T-cell (primary cell): ENCODE measurements around the gene AGAP1. TPM values are rescaled to one million over a fixed set of nuclear protein-coding genes. Genes with fewer than 3 reads are reported as not detected.

ENCODE experiments used
- ATAC-seq, 4 experiments: fragments of 200-7000 bp in 3 of 4; fragments of 150-1000 bp in 1 of 4; cut with Tn5 transposase; replicated peaks in 1 of 4; 1 replicate in 3 of 4; 2 replicates in 1 of 4; pipeline ENCODE4 v1.10.0; 2021; ENCODE audit warnings: moderate library complexity in 3 of 4, mild to moderate bottlenecking in 2 of 4, moderate number of reproducible peaks in 1 of 4
- CTCF ChIA-PET, 2 donors: fragments of 300-600 bp; sonication (Branson Sonifier 250); formaldehyde crosslinking; loops; one replicate each; lab custom pipeline; 2022; ENCODE audit warnings: antibody characterized with exemption in 2 of 2; lab: Charles Lee
- POLR2A ChIA-PET, 2 donors: fragments of 300-600 bp; sonication (Branson Sonifier 250); formaldehyde crosslinking; loops; one replicate each; lab custom pipeline; 2022; ENCODE audit warnings: antibody characterized with exemption in 2 of 2; lab: Charles Lee
- DNase-seq, 35 experiments: peaks; one replicate each; pipeline versions ENCODE4 v3.0.0 to v3.0.0-alpha.2; 2013 to 2023
- H3K27ac ChIP-seq: one replicate; pipeline ENCODE4 v1.5.1; 2013; ENCODE audit warnings: low read length
- H3K27me3 ChIP-seq, 2 experiments: replicated peaks in 1 of 2; 1 replicate in 1 of 2; 2 replicates in 1 of 2; pipeline versions ENCODE4 v1.6.1 to v1.7.0; 2013; ENCODE audit warnings: low read length in 1 of 2, mixed read lengths in 1 of 2; ENCODE audit not compliant: control insufficient read depth in 2 of 2, insufficient read depth in 2 of 2; ENCODE audit errors: extremely low read depth in 1 of 2
- H3K36me3 ChIP-seq, 2 donors: 1 replicate in 1 of 2; 2 replicates in 1 of 2; pipeline versions ENCODE4 v1.6.1 to v1.7.0; 2013; ENCODE audit warnings: low read length in 1 of 2; ENCODE audit not compliant: control insufficient read depth in 2 of 2, insufficient read depth in 1 of 2; ENCODE audit errors: extremely low read depth in 1 of 2
- H3K4me1 ChIP-seq, 2 experiments: 1 replicate in 1 of 2; 2 replicates in 1 of 2; pipeline versions ENCODE4 v1.6.1 to v1.7.0; 2013; ENCODE audit warnings: low read length in 2 of 2, mixed read lengths in 1 of 2; ENCODE audit not compliant: insufficient read depth in 2 of 2, control insufficient read depth in 1 of 2; ENCODE audit errors: extremely low read depth in 1 of 2
- H3K4me3 ChIP-seq, 2 donors: 1 replicate in 1 of 2; 2 replicates in 1 of 2; pipeline versions ENCODE4 v1.5.1 to v1.7.0; 2013; ENCODE audit warnings: mild to moderate bottlenecking in 2 of 2, low read length in 1 of 2, moderate library complexity in 1 of 2; ENCODE audit not compliant: control insufficient read depth in 1 of 2; ENCODE audit errors: extremely low read depth in 1 of 2
- H3K9me3 ChIP-seq: 2 replicates; pipeline ENCODE4 v1.7.0; 2013
- H3K27ac Mint-ChIP-seq, 2 donors: one replicate each; pipeline ENCODE4 v1.8.0; 2020 to 2021; ENCODE audit warnings: mild to moderate bottlenecking in 2 of 2, mixed read lengths in 2 of 2
- H3K27me3 Mint-ChIP-seq, 2 donors: one replicate each; pipeline ENCODE4 v1.8.0; 2021 to 2022; ENCODE audit warnings: mixed read lengths in 2 of 2
- H3K36me3 Mint-ChIP-seq: one replicate; pipeline ENCODE4 v1.8.0; 2021; ENCODE audit warnings: mixed read lengths
- H3K4me1 Mint-ChIP-seq, 3 donors: one replicate each; pipeline ENCODE4 v1.8.0; 2020 to 2022; ENCODE audit warnings: mixed read lengths in 3 of 3, mild to moderate bottlenecking in 1 of 3
- H3K4me3 Mint-ChIP-seq, 3 donors: one replicate each; pipeline ENCODE4 v1.8.0; 2020 to 2022; ENCODE audit warnings: mild to moderate bottlenecking in 3 of 3, mixed read lengths in 3 of 3, moderate library complexity in 3 of 3
- H3K9me3 Mint-ChIP-seq, 3 donors: one replicate each; pipeline ENCODE4 v1.8.0; 2020 to 2022; ENCODE audit warnings: mixed read lengths in 3 of 3
- WGBS: methylation state at CpG from one replicate; pipeline ENCODE4 v1.1.5; 2013; ENCODE audit warnings: missing lambda C conversion rate; ENCODE audit not compliant: insufficient coverage; 5-methylcytosine and 5-hydroxymethylcytosine counted together
- total RNA-seq, 35 experiments: library from RNA in 6 of 35; stranded (reverse) in 6 of 35; fragments of 120-200 nt in 1 of 35; gene quantifications; one replicate each; pipeline versions ENCODE4 v1.2.1 to v1.2.4 and lab custom pipeline; 2013 to 2026

The AGAP1 gene
- total RNA-seq, 5 donors from 2014 or later (not counting 1 experiment from before 2014, with no cell fraction given): 3.9 to 15.6 (median 5.2) TPM

GRCh38 chr2:235674146-235674545 lies 180.3 kb downstream of the AGAP1 start:
- peaks cover 20 to 27% of the 10 kb centered on the region in 2 donors for H3K27me3 Mint-ChIP-seq

GRCh38 chr2:235674812-235675211 lies 181.0 kb downstream of the AGAP1 start:
- H3K36me3 Mint-ChIP-seq: no peaks in the 10 kb centered on the region
- H3K27ac Mint-ChIP-seq: no peak overlapping the region
- Histone ChIP-seq H3K9me3 (no peaks in the 10 kb centered on the region), H3K27me3 (peaks cover 5 to 8% of the 10 kb centered on the region in 2 experiments), H3K27ac (no peak overlapping the region), H3K36me3 (no peaks in the 10 kb centered on the region), H3K4me3 (no peak overlapping the region), H3K4me1 (peaks cover 0 to 5% of the 10 kb centered on the region in 2 experiments)
- no peaks in the 10 kb centered on the region for H3K9me3 Mint-ChIP-seq
- DNase-seq: no peak
- ChIA-PET CTCF (no interaction called here), POLR2A (interaction anchor here in 1 of 2 donors (0.6 kb wide), 1 partner anchor 20 kb away, joined by 3 read pairs; no protein-coding TSS in a partner anchor)
- WGBS: no CpG with 5 or more reads among the region's 4 CpGs
- peaks cover 0 to 15% (median 7%) of the 10 kb centered on the region in 3 donors for H3K4me1 Mint-ChIP-seq
- no peak for ATAC-seq
- H3K4me3 Mint-ChIP-seq: no peak overlapping the region
- H3K27me3 Mint-ChIP-seq: peaks cover 23 to 31% of the 10 kb centered on the region in 2 donors

More at GRCh38 chr2:235674146-235674545, 180.3 kb downstream of the AGAP1 start:
- Histone ChIP-seq H3K9me3 (no peaks in the 10 kb centered on the region), H3K36me3 (no peaks in the 10 kb centered on the region), H3K27ac (no peak overlapping the region), H3K4me3 (no peak overlapping the region), H3K4me1 (peaks cover 0 to 6% of the 10 kb centered on the region in 2 experiments), H3K27me3 (peaks cover 6% of the 10 kb centered on the region in 2 experiments)
- no peaks in the 10 kb centered on the region for H3K9me3 Mint-ChIP-seq
- H3K27ac Mint-ChIP-seq: no peak overlapping the region
- no peaks in the 10 kb centered on the region for H3K36me3 Mint-ChIP-seq
- DNase-seq (no peak), ATAC-seq (no peak)
- H3K4me3 Mint-ChIP-seq: no peak overlapping the region
- POLR2A ChIA-PET: interaction anchor here in 1 of 2 donors (0.6 kb wide), 1 partner anchor 19 kb away, joined by 3 read pairs; no protein-coding TSS in a partner anchor
- WGBS: 95% methylated on average over 3 of the region's 7 CpGs
- H3K4me1 Mint-ChIP-seq: peaks cover 0 to 15% (median 7%) of the 10 kb centered on the region in 3 donors
- CTCF ChIA-PET: no interaction called here

DNA sequence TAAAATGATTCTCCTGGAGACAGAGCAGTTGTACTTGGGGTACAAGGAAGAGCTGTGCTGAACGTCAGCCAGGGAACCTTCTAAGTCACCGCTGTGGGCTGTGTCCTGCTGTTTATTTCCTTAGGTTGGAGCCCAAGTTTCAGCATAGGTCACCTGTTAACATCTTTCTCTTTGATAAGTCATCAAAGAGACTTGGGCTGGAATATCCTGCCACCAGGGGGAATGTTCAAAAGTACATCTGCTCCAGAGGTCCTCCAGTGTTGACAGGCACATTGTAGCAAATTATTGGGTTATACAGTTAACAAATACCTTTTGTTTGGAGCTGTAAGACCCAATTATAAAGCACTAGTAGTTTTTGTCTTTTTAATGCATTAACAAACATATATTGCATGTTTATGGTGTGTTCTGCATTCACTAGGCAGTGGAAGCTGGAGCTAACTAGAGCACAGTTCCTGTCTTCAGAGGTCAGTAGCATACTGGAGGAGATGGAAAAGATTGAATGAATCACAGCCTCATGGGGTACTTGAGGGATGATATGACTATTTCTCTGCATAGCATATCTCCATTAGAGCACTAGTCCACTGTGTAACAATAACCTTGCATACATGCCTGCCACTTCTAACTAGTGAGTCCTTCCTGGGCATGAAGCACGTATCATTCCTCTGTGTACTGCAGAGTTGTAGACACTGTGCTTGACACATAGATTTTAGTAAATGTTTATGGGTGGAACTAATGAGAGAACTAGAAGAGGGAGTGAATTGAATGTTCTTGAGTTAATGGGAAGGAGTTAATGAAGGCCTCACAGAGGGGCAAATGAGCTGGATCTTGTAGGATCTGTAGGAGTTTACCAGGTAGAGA lies 182.1 kb downstream of the AGAP1 start:
- WGBS: 61% methylated on average over 2 of the region's 3 CpGs
- CTCF ChIA-PET: no interaction called here
- H3K27ac Mint-ChIP-seq: no peak overlapping the region
- no peak overlapping the region for H3K27ac ChIP-seq
- peaks cover 0 to 9% of the 10 kb centered on the region in 2 experiments for H3K4me1 ChIP-seq
- no peaks in the 10 kb centered on the region for H3K9me3 ChIP-seq
- H3K4me3 Mint-ChIP-seq: no peak overlapping the region
- DNase-seq (no peak), ATAC-seq (no peak)
- peaks cover 0 to 15% (median 7%) of the 10 kb centered on the region in 3 donors for H3K4me1 Mint-ChIP-seq
- peaks cover 8% of the 10 kb centered on the region in 2 experiments for H3K27me3 ChIP-seq
- H3K4me3 ChIP-seq: no peak overlapping the region
- no peaks in the 10 kb centered on the region for H3K9me3 Mint-ChIP-seq
- no peaks in the 10 kb centered on the region for H3K36me3 ChIP-seq
- POLR2A ChIA-PET: no interaction called here
- no peaks in the 10 kb centered on the region for H3K36me3 Mint-ChIP-seq
- H3K27me3 Mint-ChIP-seq: peaks cover 27 to 33% of the 10 kb centered on the region in 2 donors

DNA sequence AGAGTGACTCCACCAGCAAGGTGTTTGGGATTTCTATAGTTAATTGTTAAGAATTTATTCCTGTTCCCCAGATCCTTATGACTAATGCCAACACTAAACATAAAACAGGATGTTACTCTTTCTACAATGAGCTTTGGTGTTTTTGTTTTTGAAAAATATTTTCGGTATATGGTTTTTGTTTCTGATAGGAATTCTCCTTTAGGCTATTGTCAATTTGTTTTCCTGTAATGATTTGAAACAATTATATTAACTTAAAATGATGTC lies 182.6 kb downstream of the AGAP1 start:
- Mint-ChIP-seq H3K9me3 (no peaks in the 10 kb centered on the region), H3K4me3 (no peak overlapping the region), H3K27me3 (peaks cover 26 to 32% of the 10 kb centered on the region in 2 donors), H3K27ac (no peak overlapping the region), H3K36me3 (no peaks in the 10 kb centered on the region), H3K4me1 (peaks cover 0 to 13% (median 6%) of the 10 kb centered on the region in 3 donors)
- DNase-seq: no peak
- Histone ChIP-seq H3K9me3 (no peaks in the 10 kb centered on the region), H3K36me3 (no peaks in the 10 kb centered on the region), H3K27me3 (peaks cover 5 to 8% of the 10 kb centered on the region in 2 experiments), H3K4me3 (no peak overlapping the region), H3K4me1 (peaks cover 0 to 7% of the 10 kb centered on the region in 2 experiments), H3K27ac (no peak overlapping the region)
- CTCF ChIA-PET: no interaction called here
- POLR2A ChIA-PET: no interaction called here
- no CpG with 5 or more reads among the region's 1 CpG for WGBS
- no peak for ATAC-seq

GRCh38 chr2:235677276-235677788 lies 183.5 kb downstream of the AGAP1 start:
- Mint-ChIP-seq H3K4me1 (peaks cover 0 to 5% (median 0%) of the 10 kb centered on the region in 3 donors), H3K27me3 (peaks cover 17 to 24% of the 10 kb centered on the region in 2 donors), H3K9me3 (no peaks in the 10 kb centered on the region), H3K4me3 (no peak overlapping the region), H3K36me3 (no peaks in the 10 kb centered on the region), H3K27ac (no peak overlapping the region)
- Histone ChIP-seq H3K4me3 (no peak overlapping the region), H3K27me3 (peaks cover 3 to 5% of the 10 kb centered on the region in 2 experiments), H3K36me3 (no peaks in the 10 kb centered on the region), H3K4me1 (peaks cover 0 to 4% of the 10 kb centered on the region in 2 experiments), H3K9me3 (no peaks in the 10 kb centered on the region), H3K27ac (no peak overlapping the region)
- no peak for DNase-seq
- 91% methylated on average over 9 of the region's 16 CpGs for WGBS
- CTCF ChIA-PET: interaction anchor here in 1 of 2 donors (0.6 kb wide), 2 partner anchors 691 to 1734 kb away, joined by 3 to 5 read pairs; no protein-coding TSS in a partner anchor
- no peak for ATAC-seq
- POLR2A ChIA-PET: no interaction called here

- Mint-ChIP-seq H3K4me3 (no peak overlapping the region), H3K27ac (no peak overlapping the region), H3K36me3 (no peaks in the 10 kb centered on the region), H3K4me1 (no peaks in the 10 kb centered on the region), H3K9me3 (no peaks in the 10 kb centered on the region), H3K27me3 (peaks cover 11 to 18% of the 10 kb centered on the region in 2 donors)
- 97% methylated on average over 10 of the region's 11 CpGs for WGBS
- Histone ChIP-seq H3K4me3 (no peak overlapping the region), H3K36me3 (no peaks in the 10 kb centered on the region), H3K9me3 (no peaks in the 10 kb centered on the region), H3K27ac (no peak overlapping the region), H3K27me3 (peaks cover 2 to 3% of the 10 kb centered on the region in 2 experiments), H3K4me1 (peaks cover 0 to 4% of the 10 kb centered on the region in 2 experiments)
- ChIA-PET POLR2A (no interaction called here), CTCF (interaction anchor here in 1 of 2 donors (0.6 kb wide), 1 partner anchor 690 kb away, joined by 5 read pairs; no protein-coding TSS in a partner anchor)
- ATAC-seq (no peak), DNase-seq (no peak)
Observed at GRCh38 chr2:235677937-235678336, 184.1 kb downstream of the AGAP1 start.
